ENCODE measurements around the gene PRAC2.

Gene PRAC2

DNA sequence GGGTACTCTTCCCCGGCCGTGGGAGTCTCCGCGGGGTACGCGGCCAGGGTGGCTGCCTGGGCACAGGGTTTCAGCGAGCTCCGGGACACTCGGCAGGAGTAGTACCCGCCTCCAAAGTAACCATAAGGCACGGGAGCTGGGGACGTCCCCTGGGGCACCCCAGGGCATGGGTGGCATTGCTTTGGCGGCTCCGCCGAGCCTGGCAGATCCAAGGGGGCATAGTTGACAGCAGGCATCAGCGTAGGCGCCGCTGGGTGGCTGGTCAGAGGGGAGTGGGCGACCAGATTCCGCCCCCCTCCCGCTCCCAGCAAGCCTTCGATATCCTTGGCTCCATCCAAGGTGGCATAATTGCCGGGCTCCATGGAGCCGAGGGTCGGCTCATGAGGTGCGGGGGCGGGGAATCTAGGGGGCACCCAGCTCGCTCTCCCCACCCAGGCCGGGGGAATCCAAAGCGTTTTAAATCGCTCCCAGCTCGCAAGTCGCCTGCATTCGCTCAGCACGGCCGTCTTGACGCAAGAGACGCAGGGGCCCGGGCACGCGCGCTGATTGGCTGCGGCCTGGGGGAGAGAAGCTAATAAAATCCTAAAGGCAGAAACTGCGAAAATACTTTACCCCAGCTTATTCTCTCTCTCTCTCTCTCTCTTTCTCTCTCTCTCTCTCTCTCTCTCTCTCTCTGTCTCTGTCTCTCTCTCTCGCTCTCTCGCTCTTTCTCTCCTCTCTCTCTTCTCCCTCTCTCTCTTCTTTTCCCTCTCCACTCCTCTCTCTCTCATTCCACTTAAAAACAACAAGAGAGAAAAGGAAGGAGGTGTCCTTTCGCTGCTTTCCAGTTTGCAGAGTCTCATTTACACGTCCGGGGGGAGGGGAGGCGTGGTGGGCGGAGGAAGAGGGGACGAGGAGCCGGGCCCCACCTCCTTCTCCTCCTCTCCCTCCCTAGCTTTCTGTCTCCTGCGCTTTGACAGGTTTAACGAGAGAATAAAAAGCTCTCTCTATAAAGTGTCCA lies 5.5 kb downstream of the PRAC2 start, which contains the start of gene HOXB13:
Gene HOXB13, minus strand, starts transcription at position 519 of the 1,000 bp plus-strand sequence. Its CDS starts 157 bp downstream, at position 362.
- TF ChIP-seq CREB1 (IDR thresholded peaks at IDR 0.05; ENCODE audit: low read depth) (peak; percentile 34; the same call in 1 of the 2 replicates), TCF12 (IDR thresholded peaks at IDR 0.05; ENCODE audit: low read depth) (0 out of 2 replicates have a peak, but pooled peaks have one; percentile 32), EP300 (IDR thresholded peaks at IDR 0.05; ENCODE audit: borderline replicate concordance) (no peak), ZBTB7A (IDR thresholded peaks at IDR 0.05; ENCODE audit: low read depth) (peak; percentile 51; the same call in 1 of the 2 replicates), TAF1 (IDR thresholded peaks at IDR 0.05; ENCODE audit: low read depth) (peak; percentile 25; the same call in 1 of the 2 replicates), NFIC (IDR thresholded peaks at IDR 0.05) (no peak)

DNA sequence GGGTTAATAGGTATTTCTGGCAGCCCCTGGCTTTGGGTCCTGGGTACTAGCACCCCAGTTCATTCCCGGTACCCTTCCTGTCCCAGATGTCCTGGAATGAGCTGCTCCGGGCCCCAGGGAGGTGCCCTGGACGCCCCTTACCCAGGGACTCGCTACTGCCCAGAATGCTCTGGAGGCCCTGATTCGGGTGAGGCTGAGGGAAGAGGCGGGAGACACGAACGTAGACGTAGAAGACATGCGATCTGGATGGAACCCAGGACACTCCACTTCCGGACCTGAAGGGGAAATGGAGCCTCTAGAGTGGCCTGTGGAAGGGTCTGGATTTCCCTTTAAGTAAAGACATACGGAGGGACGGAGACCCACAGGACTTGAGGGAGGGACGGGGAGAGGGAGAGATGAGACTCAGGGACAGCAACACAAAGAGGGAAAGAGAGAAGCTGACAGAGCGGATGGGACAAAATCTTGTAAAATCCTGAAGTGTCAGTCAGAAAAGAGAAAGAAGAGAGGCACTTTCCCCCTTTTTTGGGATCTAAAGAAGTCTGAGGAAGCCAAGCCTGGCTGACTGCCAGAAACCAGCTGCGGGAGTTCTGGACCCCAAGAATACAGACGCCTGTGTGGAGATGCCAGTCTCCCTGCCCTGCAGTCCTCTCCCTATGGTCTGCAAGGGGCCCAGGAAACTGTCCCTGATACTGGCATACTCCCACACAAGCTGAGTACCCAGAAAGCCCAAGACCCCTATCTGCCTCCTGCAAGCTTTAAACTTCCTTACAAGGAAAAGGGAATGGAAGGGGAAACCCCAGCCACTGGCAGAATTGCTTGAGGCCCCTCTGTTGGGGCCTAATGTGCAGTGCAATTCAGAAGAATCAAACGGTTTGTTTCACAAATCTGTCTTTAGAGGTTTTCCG lies 6.6 kb downstream of the PRAC2 start:
- TF ChIP-seq CEBPB (IDR thresholded peaks at IDR 0.05): no peak
- TF ChIP-seq, protein P1, sequence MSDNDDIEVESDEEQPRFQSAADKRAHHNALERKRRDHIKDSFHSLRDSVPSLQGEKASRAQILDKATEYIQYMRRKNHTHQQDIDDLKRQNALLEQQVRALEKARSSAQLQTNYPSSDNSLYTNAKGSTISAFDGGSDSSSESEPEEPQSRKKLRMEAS (IDR thresholded peaks at IDR 0.05): no peak
- no peak for TF ChIP-seq EGR1 (IDR thresholded peaks at IDR 0.05)
- no peak for TF ChIP-seq RAD21 (IDR thresholded peaks at IDR 0.05; ENCODE audit: low read depth)
- TF ChIP-seq EP300 (IDR thresholded peaks at IDR 0.05; ENCODE audit: borderline replicate concordance): no peak
- TF ChIP-seq YY1 (IDR thresholded peaks at IDR 0.05; ENCODE audit: low read depth): no peak
- no peak for TF ChIP-seq FOXM1 (IDR thresholded peaks at IDR 0.05; ENCODE audit: borderline replicate concordance, low read depth)
- TF ChIP-seq, protein P2, sequence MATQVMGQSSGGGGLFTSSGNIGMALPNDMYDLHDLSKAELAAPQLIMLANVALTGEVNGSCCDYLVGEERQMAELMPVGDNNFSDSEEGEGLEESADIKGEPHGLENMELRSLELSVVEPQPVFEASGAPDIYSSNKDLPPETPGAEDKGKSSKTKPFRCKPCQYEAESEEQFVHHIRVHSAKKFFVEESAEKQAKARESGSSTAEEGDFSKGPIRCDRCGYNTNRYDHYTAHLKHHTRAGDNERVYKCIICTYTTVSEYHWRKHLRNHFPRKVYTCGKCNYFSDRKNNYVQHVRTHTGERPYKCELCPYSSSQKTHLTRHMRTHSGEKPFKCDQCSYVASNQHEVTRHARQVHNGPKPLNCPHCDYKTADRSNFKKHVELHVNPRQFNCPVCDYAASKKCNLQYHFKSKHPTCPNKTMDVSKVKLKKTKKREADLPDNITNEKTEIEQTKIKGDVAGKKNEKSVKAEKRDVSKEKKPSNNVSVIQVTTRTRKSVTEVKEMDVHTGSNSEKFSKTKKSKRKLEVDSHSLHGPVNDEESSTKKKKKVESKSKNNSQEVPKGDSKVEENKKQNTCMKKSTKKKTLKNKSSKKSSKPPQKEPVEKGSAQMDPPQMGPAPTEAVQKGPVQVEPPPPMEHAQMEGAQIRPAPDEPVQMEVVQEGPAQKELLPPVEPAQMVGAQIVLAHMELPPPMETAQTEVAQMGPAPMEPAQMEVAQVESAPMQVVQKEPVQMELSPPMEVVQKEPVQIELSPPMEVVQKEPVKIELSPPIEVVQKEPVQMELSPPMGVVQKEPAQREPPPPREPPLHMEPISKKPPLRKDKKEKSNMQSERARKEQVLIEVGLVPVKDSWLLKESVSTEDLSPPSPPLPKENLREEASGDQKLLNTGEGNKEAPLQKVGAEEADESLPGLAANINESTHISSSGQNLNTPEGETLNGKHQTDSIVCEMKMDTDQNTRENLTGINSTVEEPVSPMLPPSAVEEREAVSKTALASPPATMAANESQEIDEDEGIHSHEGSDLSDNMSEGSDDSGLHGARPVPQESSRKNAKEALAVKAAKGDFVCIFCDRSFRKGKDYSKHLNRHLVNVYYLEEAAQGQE (IDR thresholded peaks at IDR 0.05; ENCODE audit: low read depth): no peak
- TF ChIP-seq CREB1 (IDR thresholded peaks at IDR 0.05; ENCODE audit: low read depth): no peak
- TF ChIP-seq TCF12 (IDR thresholded peaks at IDR 0.05; ENCODE audit: low read depth): no peak
- TF ChIP-seq TEAD4 (IDR thresholded peaks at IDR 0.05): no peak
- TF ChIP-seq, protein P3, sequence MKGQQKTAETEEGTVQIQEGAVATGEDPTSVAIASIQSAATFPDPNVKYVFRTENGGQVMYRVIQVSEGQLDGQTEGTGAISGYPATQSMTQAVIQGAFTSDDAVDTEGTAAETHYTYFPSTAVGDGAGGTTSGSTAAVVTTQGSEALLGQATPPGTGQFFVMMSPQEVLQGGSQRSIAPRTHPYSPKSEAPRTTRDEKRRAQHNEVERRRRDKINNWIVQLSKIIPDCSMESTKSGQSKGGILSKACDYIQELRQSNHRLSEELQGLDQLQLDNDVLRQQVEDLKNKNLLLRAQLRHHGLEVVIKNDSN (IDR thresholded peaks at IDR 0.05): no peak
- no peak for TF ChIP-seq NFIC (IDR thresholded peaks at IDR 0.05)
- no peak for TF ChIP-seq ZBTB7A (IDR thresholded peaks at IDR 0.05; ENCODE audit: low read depth)

DNA sequence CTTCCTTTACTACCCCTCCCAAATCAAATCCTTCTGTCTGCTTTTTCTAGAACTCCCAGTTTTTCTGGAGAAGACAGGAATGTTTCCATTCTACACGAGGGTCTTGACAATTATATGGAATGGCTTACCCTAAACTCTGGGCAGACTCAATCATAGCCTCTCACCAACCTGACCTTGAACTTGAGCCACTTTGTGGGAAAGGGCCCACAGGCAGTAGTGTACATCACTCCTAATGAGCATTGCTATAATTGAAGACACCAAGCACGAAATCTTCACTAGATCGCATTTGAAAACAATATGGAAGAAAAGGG lies 7.2 kb downstream of the PRAC2 start:
- TF ChIP-seq, protein P2 (IDR thresholded peaks at IDR 0.05; ENCODE audit: low read depth): no peak
- TF ChIP-seq FOXM1 (IDR thresholded peaks at IDR 0.05; ENCODE audit: borderline replicate concordance, low read depth): no peak
- TF ChIP-seq EP300 (IDR thresholded peaks at IDR 0.05; ENCODE audit: borderline replicate concordance): no peak
- no peak for TF ChIP-seq RAD21 (IDR thresholded peaks at IDR 0.05; ENCODE audit: low read depth)
- no peak for TF ChIP-seq TAF1 (IDR thresholded peaks at IDR 0.05; ENCODE audit: low read depth)
- TF ChIP-seq NFIC (IDR thresholded peaks at IDR 0.05): no peak
- no peak for TF ChIP-seq TCF12 (IDR thresholded peaks at IDR 0.05; ENCODE audit: low read depth)
- no peak for TF ChIP-seq ZBTB7A (IDR thresholded peaks at IDR 0.05; ENCODE audit: low read depth)
- no peak for TF ChIP-seq TEAD4 (IDR thresholded peaks at IDR 0.05)
- TF ChIP-seq CREB1 (IDR thresholded peaks at IDR 0.05; ENCODE audit: low read depth): no peak
- TF ChIP-seq CEBPB (IDR thresholded peaks at IDR 0.05): no peak
- TF ChIP-seq, protein P1 (IDR thresholded peaks at IDR 0.05): no peak
- no peak for TF ChIP-seq EGR1 (IDR thresholded peaks at IDR 0.05)

DNA sequence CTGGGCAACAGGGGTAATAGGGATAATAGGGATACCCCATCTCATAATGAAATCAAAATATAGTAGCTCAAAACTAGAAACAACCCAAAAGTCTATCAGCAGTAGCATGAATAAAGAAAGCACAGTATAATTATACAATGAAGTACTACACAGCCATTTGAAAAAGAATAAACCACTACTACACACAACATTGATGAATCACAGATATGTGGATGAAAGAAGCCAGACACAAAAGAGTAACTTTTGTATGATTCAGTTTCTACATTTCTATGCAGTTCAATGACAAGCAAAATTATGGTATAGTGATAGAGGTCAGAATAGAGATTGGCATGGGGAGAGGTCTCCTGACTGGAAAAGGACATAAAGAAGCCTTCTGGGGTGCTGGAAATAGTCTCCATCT lies 8.4 kb downstream of the PRAC2 start:
- TF ChIP-seq ZBTB7A (IDR thresholded peaks at IDR 0.05; ENCODE audit: low read depth) (no peak), TCF12 (IDR thresholded peaks at IDR 0.05; ENCODE audit: low read depth) (no peak), FOXM1 (IDR thresholded peaks at IDR 0.05; ENCODE audit: borderline replicate concordance, low read depth) (no peak), RAD21 (IDR thresholded peaks at IDR 0.05; ENCODE audit: low read depth) (no peak), TAF1 (IDR thresholded peaks at IDR 0.05; ENCODE audit: low read depth) (no peak)
- TF ChIP-seq, protein P1 (IDR thresholded peaks at IDR 0.05): no peak
- TF ChIP-seq, protein P3 (IDR thresholded peaks at IDR 0.05): no peak
